ENCODE data around the gene FAU. TPM values are rescaled to one million over a fixed set of nuclear protein-coding genes. Genes with fewer than 3 reads are reported as not detected.

FAU gene
- total and polyA plus RNA-seq, 9 of the 15 experiments (the other 6 are each of a cell fraction or from before 2014, with no cell fraction given), result 433 to 1,827 (median 942) TPM

DNA sequence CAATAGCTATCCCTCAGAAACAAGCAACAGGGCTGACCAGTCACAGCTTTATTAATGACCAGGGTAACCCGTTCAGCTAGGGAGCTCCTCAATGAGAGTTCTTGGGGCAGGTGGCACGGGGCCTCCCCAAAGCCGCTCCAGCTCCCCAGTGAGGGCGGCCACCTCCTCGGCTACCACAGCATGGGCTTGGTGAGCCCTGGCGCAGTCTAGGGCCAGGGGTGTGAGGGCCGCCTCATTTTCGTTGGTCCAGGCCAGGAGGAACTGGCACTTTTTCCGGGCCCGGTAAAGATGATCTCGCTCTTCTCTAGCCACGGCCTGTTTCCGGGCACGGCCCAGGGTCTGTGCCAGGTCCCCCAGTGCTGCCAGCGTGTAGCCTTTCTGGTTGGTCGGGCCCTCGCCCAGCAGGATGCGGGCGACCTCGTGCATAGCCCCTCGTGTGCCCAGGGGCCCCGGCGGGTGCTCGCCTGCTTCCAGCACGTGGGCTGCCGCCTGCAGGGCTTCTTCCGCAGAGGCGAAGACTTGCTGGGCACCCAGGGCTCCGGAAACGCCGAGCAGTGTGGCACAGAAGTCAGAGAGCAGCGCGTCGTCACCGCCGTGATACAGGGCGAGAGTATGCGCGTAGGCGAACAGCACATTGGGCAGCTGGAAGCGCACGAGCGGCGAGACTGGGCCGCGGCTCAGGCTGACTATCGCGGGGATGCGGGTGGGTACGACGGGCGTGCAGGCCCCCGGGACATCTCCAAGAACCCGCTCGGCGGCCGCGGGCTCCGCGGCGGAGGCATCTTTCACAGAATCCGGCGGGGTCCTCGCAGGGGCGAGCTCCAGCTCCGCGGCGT is 5.3 kb downstream of the FAU start (continued):
- TF ChIP-seq, protein P1, sequence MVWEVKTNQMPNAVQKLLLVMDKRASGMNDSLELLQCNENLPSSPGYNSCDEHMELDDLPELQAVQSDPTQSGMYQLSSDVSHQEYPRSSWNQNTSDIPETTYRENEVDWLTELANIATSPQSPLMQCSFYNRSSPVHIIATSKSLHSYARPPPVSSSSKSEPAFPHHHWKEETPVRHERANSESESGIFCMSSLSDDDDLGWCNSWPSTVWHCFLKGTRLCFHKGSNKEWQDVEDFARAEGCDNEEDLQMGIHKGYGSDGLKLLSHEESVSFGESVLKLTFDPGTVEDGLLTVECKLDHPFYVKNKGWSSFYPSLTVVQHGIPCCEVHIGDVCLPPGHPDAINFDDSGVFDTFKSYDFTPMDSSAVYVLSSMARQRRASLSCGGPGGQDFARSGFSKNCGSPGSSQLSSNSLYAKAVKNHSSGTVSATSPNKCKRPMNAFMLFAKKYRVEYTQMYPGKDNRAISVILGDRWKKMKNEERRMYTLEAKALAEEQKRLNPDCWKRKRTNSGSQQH (CRISPR knock-in tag; IDR thresholded peaks at IDR 0.05), result no peak
- TF ChIP-seq CHD4 (IDR thresholded peaks at IDR 0.05; ENCODE audit: insufficient read depth, insufficient replicate concordance, low read depth, low read length, poor library complexity, severe bottlenecking) (no peak), GTF2A2 (tag; IDR thresholded peaks at IDR 0.05) (no peak), SRSF3 (IDR thresholded peaks at IDR 0.05; ENCODE audit: insufficient read depth, low read length) (no peak), ZNF766 (CRISPR knock-in tag; conservative IDR thresholded peaks at IDR 0.05) (no peak), TAF1 (IDR thresholded peaks at IDR 0.05; ENCODE audit: control insufficient read depth, extremely low read depth, insufficient read depth, low read length, severe bottlenecking) (no peak), NR1H2 (CRISPR knock-in tag; IDR thresholded peaks at IDR 0.05) (no peak), ZC3H11A (IDR thresholded peaks at IDR 0.05; ENCODE audit: low read depth, low read length) (no peak), ATF2 (CRISPR knock-in tag; IDR thresholded peaks at IDR 0.05) (no peak), HNRNPL (IDR thresholded peaks at IDR 0.05; ENCODE audit: low read depth, low read length) (peak; percentile 73; the same call in 1 of the 2 replicates), ARNT (IDR thresholded peaks at IDR 0.05) (no peak), ARID4B (CRISPR knock-in tag; IDR thresholded peaks at IDR 0.05) (peak; percentile 8), HMGN3 (IDR thresholded peaks at IDR 0.05; ENCODE audit: borderline replicate concordance, extremely low read depth, insufficient read length, low read depth, low read length) (no peak), SNRNP70 (optimal IDR thresholded peaks at IDR 0.05; ENCODE audit: low read depth, low read length) (no peak), PTRF (tag; IDR thresholded peaks at IDR 0.05) (no peak), CCNT2 (IDR thresholded peaks at IDR 0.05; ENCODE audit: borderline replicate concordance, extremely low read depth, insufficient read length, low read depth, low read length) (peak; percentile 10)
- TF ChIP-seq, protein P2, sequence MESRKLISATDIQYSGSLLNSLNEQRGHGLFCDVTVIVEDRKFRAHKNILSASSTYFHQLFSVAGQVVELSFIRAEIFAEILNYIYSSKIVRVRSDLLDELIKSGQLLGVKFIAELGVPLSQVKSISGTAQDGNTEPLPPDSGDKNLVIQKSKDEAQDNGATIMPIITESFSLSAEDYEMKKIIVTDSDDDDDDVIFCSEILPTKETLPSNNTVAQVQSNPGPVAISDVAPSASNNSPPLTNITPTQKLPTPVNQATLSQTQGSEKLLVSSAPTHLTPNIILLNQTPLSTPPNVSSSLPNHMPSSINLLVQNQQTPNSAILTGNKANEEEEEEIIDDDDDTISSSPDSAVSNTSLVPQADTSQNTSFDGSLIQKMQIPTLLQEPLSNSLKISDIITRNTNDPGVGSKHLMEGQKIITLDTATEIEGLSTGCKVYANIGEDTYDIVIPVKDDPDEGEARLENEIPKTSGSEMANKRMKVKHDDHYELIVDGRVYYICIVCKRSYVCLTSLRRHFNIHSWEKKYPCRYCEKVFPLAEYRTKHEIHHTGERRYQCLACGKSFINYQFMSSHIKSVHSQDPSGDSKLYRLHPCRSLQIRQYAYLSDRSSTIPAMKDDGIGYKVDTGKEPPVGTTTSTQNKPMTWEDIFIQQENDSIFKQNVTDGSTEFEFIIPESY (CRISPR knock-in tag; IDR thresholded peaks at IDR 0.05), result peak; percentile 14
